ENCODE results near the gene CDK7. TPM values are rescaled to one million over a fixed set of nuclear protein-coding genes. Genes with fewer than 3 reads are reported as not detected.
"Not testable (repeated sequence)": the region's sequence is repeated elsewhere in the genome, so short reads cannot be mapped to it uniquely, and the experiment has no call there.

CDK7 gene
- total RNA-seq, 1 experiment from 2014 or later: 51.6 TPM

GRCh38 chr5:69231851-69232250 lies 2.8 kb upstream of the CDK7 start:
- Histone ChIP-seq H3K27ac (no peak overlapping the region), H3K9me2 (ENCODE audit: insufficient read depth) (no peaks in the 10 kb centered on the region), H3K36me3 (ENCODE audit: low read depth) (peaks cover 7% of the 10 kb centered on the region; the same call in 1 of the 2 replicates), H3K27me3 (ENCODE audit: insufficient read depth, low read depth) (no peaks in the 10 kb centered on the region), H4K20me1 (ENCODE audit: insufficient read depth) (no peaks in the 10 kb centered on the region), H3K9me3 (ENCODE audit: insufficient read depth, low read depth) (no peaks in the 10 kb centered on the region), H3K79me2 (ENCODE audit: low read depth) (peaks cover 18% of the 10 kb centered on the region), H3F3A (ENCODE audit: insufficient read depth, low read depth) (peaks cover 5% of the 10 kb centered on the region; the same call in 1 of the 2 replicates), H3K4me2 (no peak overlapping the region), H3K4me1 (replicated peaks; ENCODE audit: insufficient read depth) (peaks cover 18% of the 10 kb centered on the region), H2AFZ (no peak overlapping the region), H3K4me3 (no peak overlapping the region)
- intact Hi-C loops (cut with micrococcal nuclease; ENCODE audit: unreplicated experiment): no loop called here
- no peak for DNase-seq
- no TSS peak for BruUV-seq (replicated peaks)
- CTCF ChIA-PET: no interaction called here
- no peak for TF ChIP-seq CTCF (conservative IDR thresholded peaks at IDR 0.05)
- POLR2A ChIA-PET (ENCODE audit: unreplicated experiment): no interaction called here

- H3K4me3 ChIP-seq; intact Hi-C loops (cut with micrococcal nuclease; ENCODE audit: unreplicated experiment); H2AFZ ChIP-seq; H4K20me1 ChIP-seq (ENCODE audit: insufficient read depth); H3K9me2 ChIP-seq (ENCODE audit: insufficient read depth); POLR2A ChIA-PET (ENCODE audit: unreplicated experiment); BruUV-seq (replicated peaks); CTCF ChIA-PET; DNase-seq; H3K27me3 ChIP-seq (ENCODE audit: insufficient read depth, low read depth); H3K9me3 ChIP-seq (ENCODE audit: insufficient read depth, low read depth): not testable (repeated sequence)
- peaks cover 22% of the 10 kb centered on the region for H3F3A ChIP-seq (ENCODE audit: insufficient read depth, low read depth)
- H3K4me1 ChIP-seq (replicated peaks; ENCODE audit: insufficient read depth): peaks cover 43% of the 10 kb centered on the region
- H3K27ac ChIP-seq: peak overlapping the region; percentile 89
- peaks cover 66% of the 10 kb centered on the region for H3K79me2 ChIP-seq (ENCODE audit: low read depth)
- peaks cover 25% of the 10 kb centered on the region for H3K36me3 ChIP-seq (ENCODE audit: low read depth)
- H3K4me2 ChIP-seq: peak overlapping the region; percentile 70
These were observed 2.0 kb downstream of the CDK7 start for GRCh38 chr5:69236733-69237132.

GRCh38 chr5:69237877-69238276 lies 3.2 kb downstream of the CDK7 start:
- no TSS peak for BruUV-seq (replicated peaks)
- H3K79me2 ChIP-seq (ENCODE audit: low read depth): peaks cover 77% of the 10 kb centered on the region
- TF ChIP-seq EZH2 (IDR thresholded peaks at IDR 0.05; ENCODE audit: low read depth) (no peak), CTCF (conservative IDR thresholded peaks at IDR 0.05) (no peak)
- 0 out of 2 replicates have a peak, but pooled peaks cover under 1% of the 10 kb centered on the region for H4K20me1 ChIP-seq (ENCODE audit: insufficient read depth)
- H3K27ac ChIP-seq: peak overlapping the region; percentile 89
- peak overlapping the region; percentile 70 for H3K4me2 ChIP-seq
- H3K36me3 ChIP-seq (ENCODE audit: low read depth): peaks cover 32% of the 10 kb centered on the region
- H3K27me3 ChIP-seq (ENCODE audit: insufficient read depth, low read depth): no peaks in the 10 kb centered on the region
- no peak overlapping the region for H2AFZ ChIP-seq
- H3K9me2 ChIP-seq (ENCODE audit: insufficient read depth): no peaks in the 10 kb centered on the region
- H3K4me3 ChIP-seq: peak overlapping the region; percentile 3; the same call in 1 of the 2 replicates
- ChIA-PET POLR2A (ENCODE audit: unreplicated experiment) (no interaction called here), CTCF (no interaction called here)
- H3K9me3 ChIP-seq (ENCODE audit: insufficient read depth, low read depth): no peaks in the 10 kb centered on the region; the same call in 1 of the 2 replicates
- peaks cover 22% of the 10 kb centered on the region for H3F3A ChIP-seq (ENCODE audit: insufficient read depth, low read depth)
- intact Hi-C loops (cut with micrococcal nuclease; ENCODE audit: unreplicated experiment): no loop called here
- peaks cover 43% of the 10 kb centered on the region for H3K4me1 ChIP-seq (replicated peaks; ENCODE audit: insufficient read depth)
- no peak for DNase-seq

- no peaks in the 10 kb centered on the region for H3K27me3 ChIP-seq (ENCODE audit: insufficient read depth, low read depth)
- ChIA-PET CTCF (interaction anchor here (0.6 kb wide), 1 partner anchor 33 kb away, joined by 7 read pairs; no protein-coding TSS in a partner anchor), POLR2A (ENCODE audit: unreplicated experiment) (no interaction called here)
- peak overlapping the region; percentile 89 for H3K27ac ChIP-seq
- H3K4me1 ChIP-seq (replicated peaks; ENCODE audit: insufficient read depth): peaks cover 42% of the 10 kb centered on the region
- no peaks in the 10 kb centered on the region; the same call in 1 of the 2 replicates for H3K9me3 ChIP-seq (ENCODE audit: insufficient read depth, low read depth)
- BruUV-seq (replicated peaks): no TSS peak
- DNase-seq: peak; percentile 47 to 95
- peaks cover 7% of the 10 kb centered on the region; the same call in 1 of the 2 replicates for H4K20me1 ChIP-seq (ENCODE audit: insufficient read depth)
- intact Hi-C loops (cut with micrococcal nuclease; ENCODE audit: unreplicated experiment): no loop called here
- H3K9me2 ChIP-seq (ENCODE audit: insufficient read depth): no peaks in the 10 kb centered on the region
- H3K4me2 ChIP-seq: peak overlapping the region; percentile 70
- peaks cover 86% of the 10 kb centered on the region for H3K79me2 ChIP-seq (ENCODE audit: low read depth)
- peaks cover 32% of the 10 kb centered on the region for H3K36me3 ChIP-seq (ENCODE audit: low read depth)
- peaks cover 22% of the 10 kb centered on the region for H3F3A ChIP-seq (ENCODE audit: insufficient read depth, low read depth)
- H2AFZ ChIP-seq: no peak overlapping the region
- peak overlapping the region; percentile 3; the same call in 1 of the 2 replicates for H3K4me3 ChIP-seq
- no peak for TF ChIP-seq EZH2 (IDR thresholded peaks at IDR 0.05; ENCODE audit: low read depth)
- no peak for TF ChIP-seq CTCF (conservative IDR thresholded peaks at IDR 0.05)
These were observed 4.1 kb downstream of the CDK7 start for GRCh38 chr5:69238760-69239251.
